RPMI8226 (cell line): ENCODE results near the gene TSHZ3.

Experiments used
- DNase-seq: peaks from one replicate; pipeline ENCODE4 v3.0.0-alpha.2; 2015

TSHZ3 gene

GRCh38 chr19:31312009-31312676 lies 37.1 kb downstream of the TSHZ3 start:
- no peak for DNase-seq

GRCh38 chr19:31310432-31311133 lies 38.7 kb downstream of the TSHZ3 start:
- DNase-seq: no peak

GRCh38 chr19:31308781-31309180 lies 40.5 kb downstream of the TSHZ3 start:
- DNase-seq: no peak

GRCh38 chr19:31307071-31307669 lies 42.1 kb downstream of the TSHZ3 start:
- DNase-seq: no peak

- DNase-seq: no peak
Measured at GRCh38 chr19:31306006-31306753, 43.1 kb downstream of the TSHZ3 start.

- no peak for DNase-seq
Measured at GRCh38 chr19:31304831-31305312, 44.4 kb downstream of the TSHZ3 start.

- no peak for DNase-seq
Measured at GRCh38 chr19:31303262-31303815, 45.9 kb downstream of the TSHZ3 start.

- DNase-seq: no peak
Measured at GRCh38 chr19:31301306-31301980, 47.8 kb downstream of the TSHZ3 start.

- no peak for DNase-seq
Measured at GRCh38 chr19:31300422-31300821, 48.8 kb downstream of the TSHZ3 start.

GRCh38 chr19:31299665-31300064 lies 49.6 kb downstream of the TSHZ3 start:
- DNase-seq: no peak

- no peak for DNase-seq
Measured at GRCh38 chr19:31297991-31298390, 51.2 kb downstream of the TSHZ3 start.

GRCh38 chr19:31296741-31297390 lies 52.4 kb downstream of the TSHZ3 start:
- DNase-seq: no peak

- no peak for DNase-seq
Measured at GRCh38 chr19:31294189-31294588, 55.0 kb downstream of the TSHZ3 start.

GRCh38 chr19:31292639-31293185 lies 56.5 kb downstream of the TSHZ3 start:
- DNase-seq: no peak

- DNase-seq: no peak
Measured at GRCh38 chr19:31290931-31291590, 58.2 kb downstream of the TSHZ3 start.

GRCh38 chr19:31289976-31290375 lies 59.3 kb downstream of the TSHZ3 start:
- DNase-seq: no peak

GRCh38 chr19:31289381-31289880 lies 59.8 kb downstream of the TSHZ3 start:
- no peak for DNase-seq

GRCh38 chr19:31286491-31286890 lies 62.7 kb downstream of the TSHZ3 start:
- DNase-seq: no peak

GRCh38 chr19:31285744-31286143 lies 63.5 kb downstream of the TSHZ3 start:
- no peak for DNase-seq

GRCh38 chr19:31284621-31285020 lies 64.6 kb downstream of the TSHZ3 start:
- DNase-seq: no peak

GRCh38 chr19:31283701-31284100 lies 65.5 kb downstream of the TSHZ3 start:
- DNase-seq: no peak
